H9 (cell line): ENCODE data around the gene CCDC134. TPM values are rescaled to one million over a fixed set of nuclear protein-coding genes. Genes with fewer than 3 reads are reported as not detected.

Source experiments
- DNase-seq: peaks from one replicate; pipeline ENCODE4 v3.0.0-alpha.2; 2017
- H2AFZ ChIP-seq: one replicate; pipeline ENCODE4 v1.6.1; 2013; ENCODE audit warnings: mild to moderate bottlenecking, low read length, control low read depth, moderate library complexity
- H2AK5ac ChIP-seq: 2 replicates; pipeline ENCODE4 v1.6.1; 2013; ENCODE audit warnings: low read length, control low read depth, mixed read lengths; ENCODE audit not compliant: insufficient read length
- H2BK120ac ChIP-seq: one replicate; pipeline ENCODE4 v1.6.1; 2013; ENCODE audit warnings: low read depth, mild to moderate bottlenecking, low read length, control low read depth, inconsistent platforms; ENCODE audit not compliant: poor library complexity, severe bottlenecking
- H2BK12ac ChIP-seq: 2 replicates; pipeline ENCODE4 v1.6.1; 2013; ENCODE audit warnings: low read length, control low read depth, mixed read lengths, low read depth; ENCODE audit not compliant: insufficient read length
- H2BK15ac ChIP-seq: 2 replicates; pipeline ENCODE4 v1.6.1; 2013; ENCODE audit warnings: low read depth, low read length, control low read depth
- H2BK20ac ChIP-seq: one replicate; pipeline ENCODE4 v1.6.1; 2013; ENCODE audit warnings: low read depth, mild to moderate bottlenecking, low read length, control low read depth, inconsistent platforms; ENCODE audit not compliant: poor library complexity, severe bottlenecking
- H2BK5ac ChIP-seq: 2 replicates; pipeline ENCODE4 v1.6.1; 2013; ENCODE audit warnings: low read length, control low read depth, mixed read lengths; ENCODE audit not compliant: insufficient read length
- H3K14ac ChIP-seq: 2 replicates; pipeline ENCODE4 v1.6.1; 2013; ENCODE audit warnings: low read length, control low read depth; ENCODE audit not compliant: insufficient read depth
- H3K18ac ChIP-seq: 2 replicates; pipeline ENCODE4 v1.6.1; 2013; ENCODE audit warnings: low read depth, mild to moderate bottlenecking, mixed read lengths, low read length, control low read depth; ENCODE audit not compliant: insufficient read length
- H3K23ac ChIP-seq: 2 replicates; pipeline ENCODE4 v1.6.1; 2013; ENCODE audit warnings: low read length, control low read depth, mixed read lengths, low read depth; ENCODE audit not compliant: insufficient read length
- H3K23me2 ChIP-seq: 2 replicates; pipeline ENCODE4 v1.6.1; 2013; ENCODE audit warnings: low read depth, mild to moderate bottlenecking, mixed read lengths, low read length, control low read depth; ENCODE audit not compliant: insufficient read length, poor library complexity, severe bottlenecking
- H3K27ac ChIP-seq: 2 replicates; pipeline ENCODE4 v1.5.1; 2013; ENCODE audit warnings: low read length, control low read depth, mixed read lengths, low read depth; ENCODE audit not compliant: insufficient read length
- H3K27me3 ChIP-seq: 2 replicates; pipeline ENCODE4 v1.6.1; 2013; ENCODE audit warnings: low read length, control low read depth, inconsistent platforms; ENCODE audit not compliant: insufficient read depth
- H3K4ac ChIP-seq: 2 replicates; pipeline ENCODE4 v1.6.1; 2013; ENCODE audit warnings: low read depth, mild to moderate bottlenecking, control low read depth, inconsistent platforms, low read length, moderate library complexity
- H3K4me1 ChIP-seq: 2 replicates; pipeline ENCODE4 v1.6.1; 2013; ENCODE audit warnings: low read length, control low read depth, inconsistent platforms; ENCODE audit not compliant: insufficient read depth
- H3K4me2 ChIP-seq: 2 replicates; pipeline ENCODE4 v1.6.1; 2013; ENCODE audit warnings: low read length, control low read depth, mixed read lengths; ENCODE audit not compliant: insufficient read length, insufficient read depth
- H3K56ac ChIP-seq: 2 replicates; pipeline ENCODE4 v1.6.1; 2013; ENCODE audit warnings: low read depth, mild to moderate bottlenecking, mixed read lengths, low read length, control low read depth; ENCODE audit not compliant: insufficient read length
- H3K79me1 ChIP-seq: 2 replicates; pipeline ENCODE4 v1.6.1; 2013; ENCODE audit warnings: low read depth, mild to moderate bottlenecking, moderate library complexity, low read length, control low read depth, inconsistent platforms; ENCODE audit not compliant: insufficient read depth, poor library complexity, severe bottlenecking
- H3K79me2 ChIP-seq: 2 replicates; pipeline ENCODE4 v1.6.1; 2013; ENCODE audit warnings: low read length, control low read depth, inconsistent platforms; ENCODE audit not compliant: insufficient read depth
- H3K9ac ChIP-seq: 2 replicates; pipeline ENCODE4 v1.6.1; 2013; ENCODE audit warnings: low read length, control low read depth, mixed read lengths; ENCODE audit not compliant: insufficient read length; ENCODE audit errors: extremely low read depth
- H3K9me3 ChIP-seq: one replicate; pipeline ENCODE4 v1.6.1; 2013; ENCODE audit warnings: low read depth, low read length, inconsistent platforms; ENCODE audit not compliant: control insufficient read depth
- H3T11ph ChIP-seq: one replicate; pipeline ENCODE4 v1.6.1; 2013; ENCODE audit warnings: mild to moderate bottlenecking, low read length, control low read depth, inconsistent platforms
- H4K20me1 ChIP-seq: one replicate; pipeline ENCODE4 v1.6.1; 2013; ENCODE audit not compliant: control insufficient read depth, insufficient read length, insufficient read depth
- H4K5ac ChIP-seq: 2 replicates; pipeline ENCODE4 v1.6.1; 2013; ENCODE audit warnings: low read depth, mild to moderate bottlenecking, mixed read lengths, low read length, control low read depth; ENCODE audit not compliant: insufficient read length
- H4K8ac ChIP-seq: replicated peaks from 2 replicates; pipeline ENCODE4 v1.6.1; 2013; ENCODE audit warnings: low read length, control low read depth, mixed read lengths, low read depth; ENCODE audit not compliant: insufficient read length
- H4K91ac ChIP-seq: 2 replicates; pipeline ENCODE4 v1.6.1; 2013; ENCODE audit warnings: low read depth, mild to moderate bottlenecking, moderate library complexity, mixed read lengths, low read length, control low read depth; ENCODE audit not compliant: insufficient read length
- H3K27ac Mint-ChIP-seq, 3 experiments: 2 replicates in 2 of 3; 3 replicates in 1 of 3; pipeline ENCODE4 v1.8.0; 2020 to 2021; ENCODE audit warnings: mixed read lengths in 3 of 3, mild to moderate bottlenecking in 1 of 3, moderate library complexity in 1 of 3
- H3K27me3 Mint-ChIP-seq: 2 replicates; pipeline ENCODE4 v1.8.0; 2021; ENCODE audit warnings: low read depth, mild to moderate bottlenecking, moderate library complexity, mixed read lengths
- H3K36me3 Mint-ChIP-seq, 3 experiments: 2 replicates in 2 of 3; 3 replicates in 1 of 3; pipeline ENCODE4 v1.8.0; 2020 to 2021; ENCODE audit warnings: low read depth in 3 of 3, mixed read lengths in 3 of 3; ENCODE audit not compliant: insufficient read depth in 1 of 3
- H3K4me1 Mint-ChIP-seq, 2 experiments: 2 replicates each; pipeline ENCODE4 v1.8.0; 2020; ENCODE audit warnings: mixed read lengths in 2 of 2
- H3K4me3 Mint-ChIP-seq, 2 experiments: 2 replicates in 1 of 2; 3 replicates in 1 of 2; pipeline ENCODE4 v1.8.0; 2020 to 2021; ENCODE audit warnings: mild to moderate bottlenecking in 2 of 2, mixed read lengths in 2 of 2, moderate library complexity in 1 of 2
- H3K9me3 Mint-ChIP-seq, 2 experiments: 2 replicates in 1 of 2; 3 replicates in 1 of 2; pipeline ENCODE4 v1.8.0; 2020; ENCODE audit warnings: mild to moderate bottlenecking in 2 of 2, mixed read lengths in 2 of 2, moderate library complexity in 1 of 2
- WGBS: extraction: QIAGEN DNeasy Blood & Tissue Kit; methylation state at CpG from one replicate; pipeline ENCODE4 v1.1.7; 2013; ENCODE audit warnings: missing lambda C conversion rate, low lambda C conversion rate, mixed read lengths; ENCODE audit not compliant: insufficient read length; ENCODE audit errors: extremely low coverage; 5-methylcytosine and 5-hydroxymethylcytosine counted together
- total RNA-seq: library from RNA; stranded (reverse); gene quantifications from 2 replicates; pipeline ENCODE4 v1.2.1, GENCODE V29; 2021
- TF ChIP-seq, protein P1 (sequence below): fragments of 200-600 bp; sonication (generic); conservative IDR thresholded peaks from 3 replicates; pipeline ENCODE4 v1.8.0; 2021; ENCODE audit warnings: antibody characterized with exemption, mild to moderate bottlenecking

The CCDC134 gene
- total RNA-seq, 1 experiment from 2014 or later = 20.7 TPM

DNA sequence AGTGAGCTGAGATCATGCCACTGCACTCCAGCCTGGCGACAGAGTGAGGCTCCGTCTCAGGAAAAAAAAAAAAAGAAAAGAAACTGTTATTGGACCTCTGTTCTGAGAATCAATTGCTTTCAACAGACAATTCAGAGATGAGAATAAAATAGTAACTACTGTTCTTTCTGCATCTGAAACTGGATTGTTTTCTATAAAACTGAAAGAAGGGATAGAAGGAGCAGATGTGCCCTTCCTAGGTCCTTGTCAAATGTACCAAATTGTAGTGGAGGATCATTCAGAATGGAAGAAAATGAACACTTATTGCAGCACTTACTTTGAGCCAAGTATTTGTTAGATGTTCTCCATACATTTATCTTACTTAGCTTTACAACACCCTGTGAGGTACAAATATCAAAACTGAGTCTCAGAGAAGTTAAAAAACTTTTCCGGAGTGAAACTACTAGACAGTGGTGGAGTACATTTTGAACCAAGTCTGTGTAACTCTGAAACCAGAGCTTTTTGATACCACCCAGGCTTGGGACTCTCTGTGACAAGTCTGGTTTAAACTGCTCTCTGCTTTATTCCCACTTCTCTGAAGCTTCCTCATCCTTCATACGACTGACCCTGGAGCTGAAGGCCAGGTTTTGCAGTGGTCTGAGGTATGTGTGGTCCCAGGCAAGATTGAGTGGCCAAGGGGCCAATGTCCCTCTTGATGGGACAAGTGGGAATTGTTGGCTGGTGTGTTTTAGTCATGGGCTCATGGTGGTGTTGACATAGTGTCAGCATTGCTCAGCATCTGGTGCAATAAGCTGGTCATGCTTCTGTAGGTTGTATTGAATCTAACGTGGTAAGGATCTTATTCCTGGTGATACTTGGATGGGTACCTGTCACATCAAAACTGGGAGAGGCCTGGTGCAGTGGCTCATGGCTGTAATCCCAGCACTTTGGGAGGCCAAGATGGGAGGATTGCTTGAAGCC lies 48.2 kb upstream of the CCDC134 start:
- H2AFZ ChIP-seq = no peak overlapping the region
- Mint-ChIP-seq H3K27ac (no peak overlapping the region), H3K36me3 (no peaks in the 10 kb centered on the region), H3K4me1 (peaks cover 14 to 20% of the 10 kb centered on the region in 2 experiments), H3K9me3 (no peaks in the 10 kb centered on the region), H3K27me3 (peaks cover 16% of the 10 kb centered on the region), H3K4me3 (no peak overlapping the region)
- H3K9me3 ChIP-seq = no peaks in the 10 kb centered on the region
- H4K8ac ChIP-seq = no peak overlapping the region
- H2AK5ac ChIP-seq = no peak overlapping the region
- H3K4ac ChIP-seq = no peak overlapping the region
- no peak for DNase-seq
- TF ChIP-seq, protein P1, sequence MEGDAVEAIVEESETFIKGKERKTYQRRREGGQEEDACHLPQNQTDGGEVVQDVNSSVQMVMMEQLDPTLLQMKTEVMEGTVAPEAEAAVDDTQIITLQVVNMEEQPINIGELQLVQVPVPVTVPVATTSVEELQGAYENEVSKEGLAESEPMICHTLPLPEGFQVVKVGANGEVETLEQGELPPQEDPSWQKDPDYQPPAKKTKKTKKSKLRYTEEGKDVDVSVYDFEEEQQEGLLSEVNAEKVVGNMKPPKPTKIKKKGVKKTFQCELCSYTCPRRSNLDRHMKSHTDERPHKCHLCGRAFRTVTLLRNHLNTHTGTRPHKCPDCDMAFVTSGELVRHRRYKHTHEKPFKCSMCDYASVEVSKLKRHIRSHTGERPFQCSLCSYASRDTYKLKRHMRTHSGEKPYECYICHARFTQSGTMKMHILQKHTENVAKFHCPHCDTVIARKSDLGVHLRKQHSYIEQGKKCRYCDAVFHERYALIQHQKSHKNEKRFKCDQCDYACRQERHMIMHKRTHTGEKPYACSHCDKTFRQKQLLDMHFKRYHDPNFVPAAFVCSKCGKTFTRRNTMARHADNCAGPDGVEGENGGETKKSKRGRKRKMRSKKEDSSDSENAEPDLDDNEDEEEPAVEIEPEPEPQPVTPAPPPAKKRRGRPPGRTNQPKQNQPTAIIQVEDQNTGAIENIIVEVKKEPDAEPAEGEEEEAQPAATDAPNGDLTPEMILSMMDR = no peak
- no peak overlapping the region for H2BK5ac ChIP-seq
- H3K4me1 ChIP-seq = peaks cover 5% of the 10 kb centered on the region
- no peaks in the 10 kb centered on the region for H3K27me3 ChIP-seq
- H3K79me2 ChIP-seq = no peaks in the 10 kb centered on the region
- no peak overlapping the region for H3K4me2 ChIP-seq
- H3K18ac ChIP-seq = no peak overlapping the region
- no peak overlapping the region for H3K56ac ChIP-seq
- H3K27ac ChIP-seq = no peak overlapping the region
- H2BK12ac ChIP-seq = no peak overlapping the region
- H4K91ac ChIP-seq = no peak overlapping the region
- no peaks in the 10 kb centered on the region for H3K23me2 ChIP-seq
- H3T11ph ChIP-seq = no peak overlapping the region
- WGBS = no CpG with 5 or more reads among the region's 5 CpGs
- no peak overlapping the region for H4K5ac ChIP-seq
- H2BK15ac ChIP-seq = no peak overlapping the region
- no peaks in the 10 kb centered on the region for H4K20me1 ChIP-seq
- no peaks in the 10 kb centered on the region for H3K79me1 ChIP-seq
- H2BK120ac ChIP-seq = no peak overlapping the region
- H3K23ac ChIP-seq = no peak overlapping the region
- no peak overlapping the region for H2BK20ac ChIP-seq
- no peak overlapping the region for H3K14ac ChIP-seq
- H3K9ac ChIP-seq = no peak overlapping the region
